ENCODE measurements around the gene CD6.
A peak's percentile ranks its signal among the peaks of the same experiment; 100 is the strongest.

The CD6 gene

DNA sequence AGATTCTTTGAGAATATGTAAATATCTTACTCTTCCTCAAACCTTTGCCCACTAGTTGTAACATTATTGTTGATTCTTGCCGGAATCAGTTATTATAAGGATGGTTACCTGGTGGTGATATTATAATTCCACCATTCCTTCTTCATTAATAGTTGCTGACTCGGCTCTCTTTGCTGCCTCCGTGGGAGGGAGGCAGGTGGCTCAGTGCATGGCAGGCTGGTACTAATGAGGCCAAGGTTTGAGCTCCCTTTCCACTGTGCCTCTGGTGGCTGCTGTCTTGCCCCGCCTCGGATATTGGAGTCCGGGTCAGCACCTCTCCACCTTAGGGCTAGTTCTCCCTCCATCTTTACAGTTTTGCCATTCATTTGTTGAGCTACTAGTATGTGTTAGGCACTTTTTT is 12.7 kb downstream of the CD6 start:
- DNase-seq (ENCODE audit: low spot score) = no peak

DNA sequence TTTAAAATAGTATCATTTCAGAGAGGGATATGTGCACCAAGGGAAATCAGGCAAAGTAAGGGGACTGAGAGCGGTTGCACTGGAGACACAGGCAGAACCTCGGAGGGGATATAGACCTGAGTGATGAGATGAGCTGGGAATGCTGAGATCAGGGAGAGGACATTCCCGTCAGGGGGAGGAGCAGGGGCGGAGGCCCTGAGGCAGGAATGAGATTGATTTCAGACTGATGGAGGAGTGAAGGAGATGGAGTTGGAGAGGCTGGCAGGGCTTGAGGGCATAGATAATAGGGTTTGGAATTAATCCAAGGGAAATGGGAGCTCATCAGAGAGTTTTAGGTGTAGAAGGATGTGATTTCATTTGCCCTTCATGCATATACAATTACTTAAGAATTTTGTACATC is 13.2 kb downstream of the CD6 start:
- no peak for DNase-seq (ENCODE audit: low spot score)

GRCh38 chr11:60985501-60985900 is 14.0 kb downstream of the CD6 start:
- DNase-seq (ENCODE audit: low spot score) = no peak

DNA sequence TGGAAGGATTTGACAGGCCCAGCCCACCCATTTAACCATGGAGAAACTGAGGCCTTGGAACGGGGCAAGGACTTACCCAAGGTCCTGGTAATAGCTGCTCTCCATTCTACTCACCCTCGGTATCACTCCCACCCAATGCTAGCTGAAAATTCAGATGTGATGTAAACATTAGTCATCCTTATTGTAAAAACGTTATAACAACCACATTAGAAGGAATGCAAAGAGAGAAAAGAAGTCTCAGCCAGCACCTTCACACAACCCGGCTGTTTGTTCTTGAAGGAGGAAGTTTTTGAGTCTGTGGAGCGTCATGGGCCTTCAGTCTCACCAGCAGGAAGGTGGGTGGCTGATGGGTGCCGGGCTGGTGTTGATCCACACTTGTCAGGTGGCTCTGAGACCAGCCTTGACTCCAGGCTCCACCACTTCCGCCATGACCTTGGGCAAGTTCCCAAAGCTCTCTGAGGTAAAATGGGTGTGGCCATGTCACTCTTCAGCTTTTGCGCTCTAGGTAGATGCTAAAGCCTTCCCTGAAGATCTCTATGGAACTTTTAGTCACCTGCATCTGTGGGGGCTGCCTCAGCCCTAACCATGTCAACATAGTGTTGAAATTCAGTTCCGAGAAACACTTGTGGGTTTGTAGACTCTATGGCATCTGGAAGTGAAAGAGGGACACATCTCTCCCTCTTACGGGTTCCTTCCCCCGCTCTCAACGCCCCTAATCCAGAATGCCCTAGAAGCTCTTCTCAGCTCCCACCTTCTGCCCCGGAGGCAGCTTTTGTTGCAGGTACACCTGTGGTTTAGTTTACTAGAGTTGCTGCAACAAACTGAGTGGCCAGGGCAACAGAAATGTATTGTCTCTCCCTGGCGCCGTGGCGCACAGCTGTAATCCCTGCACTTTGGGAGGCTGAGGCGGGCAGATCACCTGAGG is 14.8 kb downstream of the CD6 start:
- DNase-seq (ENCODE audit: low spot score) = peak; percentile 58

- no peak for DNase-seq (ENCODE audit: low spot score)
Observed at GRCh38 chr11:60987577-60988277, 16.2 kb downstream of the CD6 start.

DNA sequence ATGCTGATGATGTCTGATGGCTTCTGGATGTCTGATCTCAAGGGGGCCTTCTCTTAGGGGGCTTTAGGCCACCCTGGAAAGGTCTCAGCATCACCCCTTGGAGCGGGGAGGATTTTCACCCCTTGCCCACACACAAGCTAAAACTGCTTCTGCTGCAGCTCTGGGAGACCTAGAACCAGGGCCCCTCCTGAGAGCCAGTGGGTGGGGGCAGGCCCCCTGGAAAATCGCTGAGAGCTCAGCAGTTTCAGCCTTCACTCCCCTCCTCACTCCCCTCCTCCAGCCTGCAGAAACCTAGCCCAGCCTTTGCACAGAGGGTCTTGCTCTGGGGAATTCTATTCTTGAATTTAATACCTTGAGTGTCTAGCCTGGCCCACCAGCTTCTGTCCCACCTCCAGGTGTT is 17.2 kb downstream of the CD6 start:
- DNase-seq (ENCODE audit: low spot score) = no peak

DNA sequence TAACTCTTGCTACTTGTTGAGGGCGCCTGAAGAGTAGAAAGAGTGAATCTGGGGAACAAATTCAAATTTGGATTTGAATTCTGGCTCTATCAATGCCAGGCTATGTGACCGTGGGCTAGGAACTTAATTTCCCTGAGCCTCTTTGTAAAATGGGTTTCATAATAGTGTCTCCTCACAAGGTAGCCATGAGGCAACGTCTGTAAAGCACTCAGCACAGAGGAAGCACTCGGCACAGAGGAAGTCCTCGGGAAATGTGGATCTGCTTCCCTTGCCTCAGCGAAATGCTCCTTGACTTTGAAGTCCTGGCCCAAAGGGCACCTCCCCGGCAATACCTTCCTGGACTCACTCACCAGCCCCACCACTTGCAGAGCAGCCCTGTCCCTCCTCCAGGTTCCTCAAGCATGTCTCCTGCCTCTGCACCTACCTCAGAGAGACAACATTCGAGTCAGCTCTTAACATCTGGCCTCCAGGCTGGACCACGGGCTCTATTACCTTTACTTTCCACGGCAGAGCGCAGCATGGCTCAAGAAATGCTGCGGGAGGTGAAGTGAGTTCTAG is 17.7 kb downstream of the CD6 start:
- DNase-seq (ENCODE audit: low spot score) = no peak

GRCh38 chr11:60991457-60991856 is 20.0 kb downstream of the CD6 start:
- no peak for DNase-seq (ENCODE audit: low spot score)

GRCh38 chr11:60992842-60993409 is 21.4 kb downstream of the CD6 start:
- DNase-seq (ENCODE audit: low spot score) = no peak

DNA sequence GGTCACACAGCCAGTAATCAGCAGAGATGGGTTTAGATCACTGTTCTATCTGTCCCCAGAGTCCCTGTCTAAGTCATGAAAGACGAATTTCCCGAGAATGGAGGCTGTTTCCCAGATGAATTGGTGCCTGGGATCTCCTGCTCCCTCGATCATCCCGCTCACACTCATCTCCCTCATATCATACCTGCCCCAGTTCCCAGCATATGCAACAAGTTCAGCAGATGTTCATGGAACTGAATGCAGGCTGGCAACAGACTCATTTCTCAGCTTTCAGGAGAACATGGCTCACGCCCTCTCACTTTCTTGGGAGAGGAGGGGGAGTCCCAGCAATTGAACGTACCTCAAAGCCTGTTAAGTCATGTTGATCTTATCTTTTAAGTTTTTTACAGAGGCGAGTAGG is 22.1 kb downstream of the CD6 start:
- no peak for DNase-seq (ENCODE audit: low spot score)

DNA sequence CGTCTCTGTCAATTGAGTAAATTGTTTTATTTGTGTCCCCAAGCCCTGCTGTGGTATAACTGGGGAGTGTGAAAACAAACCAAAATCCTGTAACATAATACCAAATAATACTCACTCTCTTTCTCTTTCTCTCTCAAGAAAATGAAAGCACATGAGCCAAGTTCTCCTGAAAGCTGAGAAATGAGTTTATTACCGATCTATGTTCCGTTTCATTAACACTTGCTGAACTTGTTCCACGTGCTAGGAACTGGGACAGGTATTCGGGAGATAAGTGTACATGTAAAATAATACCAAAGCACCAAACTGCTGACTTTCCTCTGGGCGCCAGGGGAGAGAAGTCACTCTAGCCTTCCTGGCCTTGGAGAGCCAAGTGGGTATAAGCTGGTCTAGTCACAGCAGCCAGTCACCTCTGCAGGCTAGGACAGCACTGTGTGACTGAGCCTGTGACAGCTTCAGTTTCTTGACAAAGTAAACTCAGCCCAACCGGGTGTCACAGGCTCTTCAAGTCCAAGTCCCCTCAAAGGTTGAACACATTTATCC is 23.1 kb downstream of the CD6 start:
- no peak for DNase-seq (ENCODE audit: low spot score)

DNA sequence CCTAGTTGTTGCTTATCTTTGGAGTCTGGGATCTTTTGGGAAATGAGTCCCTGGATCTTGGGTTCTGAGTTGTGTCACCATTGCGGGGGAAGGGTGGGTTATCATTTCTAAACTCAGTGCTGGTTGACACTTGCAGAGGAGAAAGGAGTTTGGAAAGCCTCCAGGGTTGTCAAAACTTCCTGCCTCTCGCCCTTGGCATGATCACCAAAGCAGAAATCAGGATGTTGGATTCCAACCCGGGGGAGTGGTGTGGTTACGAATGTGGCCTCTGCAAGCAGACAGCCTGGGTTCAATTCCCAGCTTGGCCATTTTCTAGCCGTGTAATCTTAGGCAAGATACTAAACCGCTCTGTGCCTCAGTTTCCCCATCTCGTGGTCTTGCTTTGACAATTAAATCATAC is 24.3 kb downstream of the CD6 start:
- DNase-seq (ENCODE audit: low spot score) = no peak

GRCh38 chr11:60996381-60997138 is 25.1 kb downstream of the CD6 start:
- no peak for DNase-seq (ENCODE audit: low spot score)

DNA sequence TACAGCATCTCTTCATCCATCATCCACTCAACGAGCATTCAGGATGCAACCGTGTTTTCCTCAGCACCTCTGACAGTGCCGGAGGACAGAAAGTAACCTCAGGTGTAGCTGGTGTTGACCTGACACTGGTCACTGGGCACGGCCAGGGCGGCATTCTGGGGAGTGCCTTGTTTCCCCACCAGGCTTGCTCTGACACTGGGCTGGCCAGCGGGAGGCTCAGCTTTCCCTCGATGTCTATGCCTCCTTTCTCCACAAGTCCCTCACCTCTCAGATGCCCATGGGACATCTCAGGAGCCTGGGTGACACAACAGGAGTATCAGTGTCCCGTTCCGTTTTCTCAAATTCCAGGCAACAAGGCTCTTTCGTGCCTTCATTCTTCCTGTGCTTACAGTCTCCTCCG is 28.9 kb downstream of the CD6 start:
- no peak for DNase-seq (ENCODE audit: low spot score)

DNA sequence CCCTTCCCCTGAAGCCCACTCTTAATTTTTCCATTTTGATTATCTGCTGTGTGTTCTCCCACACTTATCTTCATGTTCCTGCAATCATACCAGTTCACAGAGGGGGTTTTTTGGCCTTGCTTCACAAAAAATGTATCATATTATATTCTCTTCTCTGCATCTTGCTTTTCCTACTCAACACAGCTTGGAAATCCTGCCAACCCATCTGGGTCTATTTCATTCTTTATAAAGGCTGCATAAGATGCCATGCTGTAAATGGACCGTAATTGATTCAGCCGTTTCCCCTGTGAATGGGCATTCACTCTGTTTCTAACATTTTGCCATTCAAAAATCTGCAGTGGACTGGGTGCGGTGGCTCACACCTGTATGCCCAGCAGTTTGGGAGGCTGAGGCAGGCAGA is 30.5 kb downstream of the CD6 start:
- DNase-seq (ENCODE audit: low spot score) = no peak

GRCh38 chr11:61002598-61002997 is 31.1 kb downstream of the CD6 start:
- no peak for DNase-seq (ENCODE audit: low spot score)

DNA sequence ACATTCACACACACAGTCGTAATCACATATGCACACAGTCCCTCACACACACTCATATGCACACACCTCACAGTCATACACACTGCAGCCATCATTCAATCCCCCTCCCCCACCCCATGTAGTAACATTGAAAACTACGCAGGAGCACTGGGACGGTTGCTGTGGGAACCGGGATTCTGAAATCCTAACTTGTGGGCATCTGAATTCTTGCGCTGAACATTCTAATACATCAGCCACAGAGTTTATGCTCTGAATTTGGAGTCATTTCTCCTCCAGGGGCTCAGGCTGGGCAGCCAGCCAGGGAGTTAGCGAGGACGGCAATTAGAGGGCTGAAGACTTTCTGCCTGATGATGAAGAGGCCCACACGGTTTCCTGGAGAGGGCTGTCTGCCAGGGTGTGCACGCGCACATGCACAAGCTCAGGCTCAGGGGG is 32.7 kb downstream of the CD6 start:
- no peak for DNase-seq (ENCODE audit: low spot score)

- no peak for DNase-seq (ENCODE audit: low spot score)
Observed at GRCh38 chr11:61004761-61005181, 33.3 kb downstream of the CD6 start.

DNA sequence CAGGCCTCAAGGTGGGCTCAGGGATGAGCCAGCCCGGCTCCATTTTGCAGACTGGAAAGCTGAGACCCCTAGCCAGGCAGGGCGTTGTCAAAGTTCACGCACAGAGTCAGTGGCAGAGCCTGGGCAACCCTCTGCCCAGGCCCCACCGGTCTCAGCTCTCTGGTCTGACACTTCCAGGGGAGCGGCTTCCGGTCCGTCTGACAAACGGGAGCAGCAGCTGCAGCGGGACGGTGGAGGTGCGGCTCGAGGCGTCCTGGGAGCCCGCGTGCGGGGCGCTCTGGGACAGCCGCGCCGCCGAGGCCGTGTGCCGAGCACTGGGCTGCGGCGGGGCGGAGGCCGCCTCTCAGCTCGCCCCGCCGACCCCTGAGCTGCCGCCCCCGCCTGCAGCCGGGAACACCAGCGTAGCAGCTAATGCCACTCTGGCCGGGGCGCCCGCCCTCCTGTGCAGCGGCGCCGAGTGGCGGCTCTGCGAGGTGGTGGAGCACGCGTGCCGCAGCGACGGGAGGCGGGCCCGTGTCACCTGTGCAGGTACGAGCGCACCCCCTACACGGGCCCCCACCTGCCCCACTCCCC is 36.0 kb downstream of the CD6 start:
- DNase-seq (ENCODE audit: low spot score) = peak; percentile 42

DNA sequence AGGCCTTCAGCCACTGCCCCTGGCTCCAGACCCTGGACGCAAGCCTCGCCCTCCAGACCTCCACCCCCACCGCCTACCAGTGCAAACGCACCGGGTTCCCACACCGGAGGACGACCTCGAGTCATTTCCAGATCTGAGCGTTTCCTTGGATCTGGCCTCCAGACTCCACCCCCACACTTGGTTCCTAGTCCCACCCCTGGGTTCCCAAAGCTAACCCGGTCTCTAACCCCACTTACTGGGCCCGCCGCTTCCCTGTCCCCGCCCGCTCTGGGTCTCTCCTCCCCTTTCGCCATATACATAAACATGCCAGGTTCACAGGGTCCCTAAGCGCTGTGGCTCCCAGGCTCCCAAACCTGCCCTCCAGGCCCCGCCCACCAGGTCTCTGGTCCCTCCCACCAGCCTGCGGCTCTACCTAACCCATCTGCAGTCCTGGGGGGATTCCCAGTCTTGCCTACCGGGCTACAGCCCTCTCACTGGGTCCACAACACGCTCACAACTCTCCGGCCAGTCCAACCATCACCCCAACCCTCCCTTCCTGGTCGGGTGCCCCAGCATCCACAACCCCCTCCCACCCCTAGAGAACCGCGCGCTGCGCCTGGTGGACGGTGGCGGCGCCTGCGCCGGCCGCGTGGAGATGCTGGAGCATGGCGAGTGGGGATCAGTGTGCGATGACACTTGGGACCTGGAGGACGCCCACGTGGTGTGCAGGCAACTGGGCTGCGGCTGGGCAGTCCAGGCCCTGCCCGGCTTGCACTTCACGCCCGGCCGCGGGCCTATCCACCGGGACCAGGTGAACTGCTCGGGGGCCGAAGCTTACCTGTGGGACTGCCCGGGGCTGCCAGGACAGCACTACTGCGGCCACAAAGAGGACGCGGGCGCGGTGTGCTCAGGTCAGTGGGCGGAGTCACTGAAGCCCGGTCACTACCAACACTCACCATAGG is 36.7 kb downstream of the CD6 start:
- DNase-seq (ENCODE audit: low spot score) = no peak

Data from SW480 (cell line).